ENCODE results near the gene NRAP. TPM values are rescaled to one million over a fixed set of nuclear protein-coding genes. Genes with fewer than 3 reads are reported as not detected.

NRAP gene
- total and polyA plus RNA-seq, 10 of the 15 experiments (the other 5 are each of a cell fraction or from before 2014, with no cell fraction given) = not detected

DNA sequence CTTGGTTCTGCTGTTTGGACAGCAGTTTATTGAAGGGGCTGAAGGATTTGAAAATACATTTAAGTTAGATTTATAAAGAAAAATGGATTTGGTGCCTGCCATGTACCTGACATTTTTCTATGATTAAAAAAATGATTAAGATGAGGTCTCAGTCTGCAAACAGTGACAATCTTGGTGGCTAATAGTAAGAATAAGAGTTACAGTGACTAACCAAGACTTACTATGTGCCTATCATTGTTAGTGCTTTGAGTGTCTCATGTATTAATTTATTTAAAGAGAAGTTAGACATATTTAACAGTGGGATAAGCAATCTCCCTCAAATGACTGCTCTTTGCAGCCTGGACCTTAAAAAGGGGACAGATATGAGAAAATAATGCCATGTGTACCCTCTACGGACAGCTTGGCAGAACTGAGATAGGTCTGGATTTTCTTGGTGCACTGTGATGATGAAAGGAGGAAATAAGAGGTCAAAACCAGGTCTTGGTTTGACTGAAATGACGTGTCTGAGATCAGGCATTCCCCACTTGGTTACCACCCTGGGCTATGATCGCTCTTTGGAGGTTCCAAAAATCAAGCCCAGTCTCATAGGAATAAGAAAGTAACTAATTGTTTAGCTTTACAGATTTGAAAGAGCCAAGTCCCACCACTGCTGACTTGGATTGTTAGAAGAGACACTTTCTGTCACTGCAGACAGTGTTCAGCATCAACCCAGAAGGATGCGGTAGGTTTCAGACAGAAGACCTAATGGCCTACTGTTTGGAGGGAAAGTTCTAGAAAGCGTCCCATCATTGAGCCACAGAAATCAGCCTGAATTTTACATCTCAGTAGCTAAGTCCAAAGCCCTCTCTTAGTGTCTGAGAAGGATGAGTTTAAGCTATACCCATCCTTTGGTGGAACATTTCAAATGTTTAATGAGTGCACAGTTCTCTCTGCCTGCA is 18.0 kb upstream of the NRAP start (continued):
- no peak for TF ChIP-seq SUZ12 (IDR thresholded peaks at IDR 0.05; ENCODE audit: unreplicated experiment)
- TF ChIP-seq STAT1 (conservative IDR thresholded peaks at IDR 0.05) = no peak
- no peak for TF ChIP-seq SREBF1 (IDR thresholded peaks at IDR 0.05; ENCODE audit: low read length)
- TF ChIP-seq IRF4 (IDR thresholded peaks at IDR 0.05; ENCODE audit: low read depth, low read length) = peak; percentile 97
- TF ChIP-seq, protein P1, sequence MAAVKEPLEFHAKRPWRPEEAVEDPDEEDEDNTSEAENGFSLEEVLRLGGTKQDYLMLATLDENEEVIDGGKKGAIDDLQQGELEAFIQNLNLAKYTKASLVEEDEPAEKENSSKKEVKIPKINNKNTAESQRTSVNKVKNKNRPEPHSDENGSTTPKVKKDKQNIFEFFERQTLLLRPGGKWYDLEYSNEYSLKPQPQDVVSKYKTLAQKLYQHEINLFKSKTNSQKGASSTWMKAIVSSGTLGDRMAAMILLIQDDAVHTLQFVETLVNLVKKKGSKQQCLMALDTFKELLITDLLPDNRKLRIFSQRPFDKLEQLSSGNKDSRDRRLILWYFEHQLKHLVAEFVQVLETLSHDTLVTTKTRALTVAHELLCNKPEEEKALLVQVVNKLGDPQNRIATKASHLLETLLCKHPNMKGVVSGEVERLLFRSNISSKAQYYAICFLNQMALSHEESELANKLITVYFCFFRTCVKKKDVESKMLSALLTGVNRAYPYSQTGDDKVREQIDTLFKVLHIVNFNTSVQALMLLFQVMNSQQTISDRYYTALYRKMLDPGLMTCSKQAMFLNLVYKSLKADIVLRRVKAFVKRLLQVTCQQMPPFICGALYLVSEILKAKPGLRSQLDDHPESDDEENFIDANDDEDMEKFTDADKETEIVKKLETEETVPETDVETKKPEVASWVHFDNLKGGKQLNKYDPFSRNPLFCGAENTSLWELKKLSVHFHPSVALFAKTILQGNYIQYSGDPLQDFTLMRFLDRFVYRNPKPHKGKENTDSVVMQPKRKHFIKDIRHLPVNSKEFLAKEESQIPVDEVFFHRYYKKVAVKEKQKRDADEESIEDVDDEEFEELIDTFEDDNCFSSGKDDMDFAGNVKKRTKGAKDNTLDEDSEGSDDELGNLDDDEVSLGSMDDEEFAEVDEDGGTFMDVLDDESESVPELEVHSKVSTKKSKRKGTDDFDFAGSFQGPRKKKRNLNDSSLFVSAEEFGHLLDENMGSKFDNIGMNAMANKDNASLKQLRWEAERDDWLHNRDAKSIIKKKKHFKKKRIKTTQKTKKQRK (IDR thresholded peaks at IDR 0.05; ENCODE audit: low read depth, low read length) = no peak
- TF ChIP-seq HDGF (IDR thresholded peaks at IDR 0.05) = no peak
- TF ChIP-seq PAX8 (IDR thresholded peaks at IDR 0.05) = no peak
- TF ChIP-seq, protein P2, sequence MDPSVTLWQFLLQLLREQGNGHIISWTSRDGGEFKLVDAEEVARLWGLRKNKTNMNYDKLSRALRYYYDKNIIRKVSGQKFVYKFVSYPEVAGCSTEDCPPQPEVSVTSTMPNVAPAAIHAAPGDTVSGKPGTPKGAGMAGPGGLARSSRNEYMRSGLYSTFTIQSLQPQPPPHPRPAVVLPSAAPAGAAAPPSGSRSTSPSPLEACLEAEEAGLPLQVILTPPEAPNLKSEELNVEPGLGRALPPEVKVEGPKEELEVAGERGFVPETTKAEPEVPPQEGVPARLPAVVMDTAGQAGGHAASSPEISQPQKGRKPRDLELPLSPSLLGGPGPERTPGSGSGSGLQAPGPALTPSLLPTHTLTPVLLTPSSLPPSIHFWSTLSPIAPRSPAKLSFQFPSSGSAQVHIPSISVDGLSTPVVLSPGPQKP (IDR thresholded peaks at IDR 0.05; ENCODE audit: low read depth, low read length) = no peak
- TF ChIP-seq SPI1 (IDR thresholded peaks at IDR 0.05; ENCODE audit: borderline replicate concordance, insufficient read depth, low read depth, low read length) = peak; percentile 12; the same call in 1 of the 2 replicates
- peak; percentile 68 for TF ChIP-seq POLR2AphosphoS5 (IDR thresholded peaks at IDR 0.05; ENCODE audit: low read length)
- TF ChIP-seq YBX1 (IDR thresholded peaks at IDR 0.05) = no peak
- TF ChIP-seq FOS (IDR thresholded peaks at IDR 0.05; ENCODE audit: borderline replicate concordance, extremely low read depth, insufficient read length) = no peak
- peak; percentile 23; the same call in 1 of the 2 replicates for TF ChIP-seq PML (IDR thresholded peaks at IDR 0.05; ENCODE audit: low read length)
- peak; percentile 86 for TF ChIP-seq NBN (IDR thresholded peaks at IDR 0.05)
- TF ChIP-seq ATF7 (IDR thresholded peaks at IDR 0.05; ENCODE audit: low read depth) = peak; percentile 90
- no peak for TF ChIP-seq WRNIP1 (IDR thresholded peaks at IDR 0.05; ENCODE audit: borderline replicate concordance, low read depth, low read length)
- TF ChIP-seq JUND (IDR thresholded peaks at IDR 0.05; ENCODE audit: low read depth, low read length) = peak; percentile 89
- TF ChIP-seq TCF7 (IDR thresholded peaks at IDR 0.05; ENCODE audit: borderline replicate concordance) = no peak
- TF ChIP-seq TARDBP (IDR thresholded peaks at IDR 0.05; ENCODE audit: borderline replicate concordance) = peak; percentile 56; the same call in 1 of the 2 replicates
- TF ChIP-seq ZNF217 (IDR thresholded peaks at IDR 0.05) = peak; percentile 66; the same call in 1 of the 2 replicates
- TF ChIP-seq, protein P3, sequence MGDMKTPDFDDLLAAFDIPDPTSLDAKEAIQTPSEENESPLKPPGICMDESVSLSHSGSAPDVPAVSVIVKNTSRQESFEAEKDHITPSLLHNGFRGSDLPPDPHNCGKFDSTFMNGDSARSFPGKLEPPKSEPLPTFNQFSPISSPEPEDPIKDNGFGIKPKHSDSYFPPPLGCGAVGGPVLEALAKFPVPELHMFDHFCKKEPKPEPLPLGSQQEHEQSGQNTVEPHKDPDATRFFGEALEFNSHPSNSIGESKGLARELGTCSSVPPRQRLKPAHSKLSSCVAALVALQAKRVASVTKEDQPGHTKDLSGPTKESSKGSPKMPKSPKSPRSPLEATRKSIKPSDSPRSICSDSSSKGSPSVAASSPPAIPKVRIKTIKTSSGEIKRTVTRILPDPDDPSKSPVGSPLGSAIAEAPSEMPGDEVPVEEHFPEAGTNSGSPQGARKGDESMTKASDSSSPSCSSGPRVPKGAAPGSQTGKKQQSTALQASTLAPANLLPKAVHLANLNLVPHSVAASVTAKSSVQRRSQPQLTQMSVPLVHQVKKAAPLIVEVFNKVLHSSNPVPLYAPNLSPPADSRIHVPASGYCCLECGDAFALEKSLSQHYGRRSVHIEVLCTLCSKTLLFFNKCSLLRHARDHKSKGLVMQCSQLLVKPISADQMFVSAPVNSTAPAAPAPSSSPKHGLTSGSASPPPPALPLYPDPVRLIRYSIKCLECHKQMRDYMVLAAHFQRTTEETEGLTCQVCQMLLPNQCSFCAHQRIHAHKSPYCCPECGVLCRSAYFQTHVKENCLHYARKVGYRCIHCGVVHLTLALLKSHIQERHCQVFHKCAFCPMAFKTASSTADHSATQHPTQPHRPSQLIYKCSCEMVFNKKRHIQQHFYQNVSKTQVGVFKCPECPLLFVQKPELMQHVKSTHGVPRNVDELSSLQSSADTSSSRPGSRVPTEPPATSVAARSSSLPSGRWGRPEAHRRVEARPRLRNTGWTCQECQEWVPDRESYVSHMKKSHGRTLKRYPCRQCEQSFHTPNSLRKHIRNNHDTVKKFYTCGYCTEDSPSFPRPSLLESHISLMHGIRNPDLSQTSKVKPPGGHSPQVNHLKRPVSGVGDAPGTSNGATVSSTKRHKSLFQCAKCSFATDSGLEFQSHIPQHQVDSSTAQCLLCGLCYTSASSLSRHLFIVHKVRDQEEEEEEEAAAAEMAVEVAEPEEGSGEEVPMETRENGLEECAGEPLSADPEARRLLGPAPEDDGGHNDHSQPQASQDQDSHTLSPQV (IDR thresholded peaks at IDR 0.05) = no peak
- no peak for TF ChIP-seq RAD51 (IDR thresholded peaks at IDR 0.05)

Measured in GM12878 (cell line).